ENCODE results near the gene TRAPPC4. TPM values are rescaled to one million over a fixed set of nuclear protein-coding genes. Genes with fewer than 3 reads are reported as not detected.
"Not testable (repeated sequence)": the region's sequence is repeated elsewhere in the genome, so short reads cannot be mapped to it uniquely, and the experiment has no call there.

The TRAPPC4 gene
- total RNA-seq, 2 donors from 2014 or later = 75.2 to 77.6 TPM

DNA sequence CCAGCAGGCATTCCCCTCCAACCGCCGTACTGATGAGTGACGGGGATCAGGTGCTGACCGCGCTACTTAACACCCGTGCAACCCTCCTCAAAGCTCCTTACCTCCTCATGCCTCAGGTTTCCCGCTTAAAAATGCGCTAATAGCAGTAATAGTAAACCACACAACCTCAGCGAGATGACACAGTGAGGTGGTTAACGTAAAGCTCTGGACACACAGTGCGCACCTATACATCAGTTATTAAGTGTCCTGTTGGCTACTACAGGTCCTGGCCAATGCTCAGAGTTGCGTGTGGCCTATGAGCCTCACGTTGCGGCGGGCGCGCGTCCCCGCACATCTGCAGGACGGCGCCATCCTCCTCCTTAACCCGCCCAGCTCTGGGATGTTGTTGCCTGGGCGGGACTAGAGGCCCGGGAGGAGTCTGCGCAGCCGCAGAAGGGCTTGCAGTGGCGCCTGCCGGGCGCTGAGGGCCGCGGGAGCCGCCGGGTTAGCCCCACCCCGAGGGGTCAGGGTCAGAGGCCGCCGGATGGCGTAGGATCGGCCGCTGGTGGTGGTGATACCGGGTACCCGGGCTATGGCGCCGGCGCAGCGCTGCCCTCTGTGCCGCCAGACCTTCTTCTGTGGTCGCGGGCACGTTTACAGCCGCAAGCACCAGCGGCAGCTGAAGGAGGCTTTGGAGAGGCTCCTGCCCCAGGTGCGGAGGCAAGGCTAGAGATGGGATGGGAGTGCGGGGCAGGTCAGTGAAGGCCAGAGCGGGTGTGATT, 20.8 kb upstream of the TRAPPC4 start, which contains the start of gene CENATAC:
Gene CENATAC (plus strand): TSS at position 512 of the 761 bp plus-strand sequence. CDS start 60 bp downstream, at position 572.
- peak; percentile 97 for ATAC-seq (replicated peaks)
- Mint-ChIP-seq H3K27me3 (no peaks in the 10 kb centered on the region), H3K27ac (peak within 1 kb of the TSS; percentile 85), H3K36me3 (ENCODE audit: low read depth) (peaks cover 67% of the 10 kb centered on the region), H3K9me3 (no peaks in the 10 kb centered on the region), H3K4me1 (peaks cover 10% of the 10 kb centered on the region), H3K4me3 (peak within 1 kb of the TSS; percentile 88)

DNA sequence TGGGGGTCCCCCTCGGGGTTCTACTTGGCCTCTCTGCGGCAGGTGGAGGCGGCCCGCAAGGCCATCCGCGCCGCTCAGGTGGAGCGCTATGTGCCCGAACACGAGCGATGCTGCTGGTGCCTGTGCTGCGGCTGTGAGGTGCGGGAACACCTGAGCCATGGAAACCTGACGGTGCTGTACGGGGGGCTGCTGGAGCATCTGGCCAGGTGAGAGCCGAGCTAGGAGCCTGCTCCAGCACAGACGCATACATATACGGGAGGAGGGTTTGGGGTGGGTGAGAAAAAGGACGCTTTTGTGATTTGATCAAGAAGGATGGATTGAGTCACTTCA, 20.2 kb upstream of the TRAPPC4 start:
- Mint-ChIP-seq H3K9me3 (no peaks in the 10 kb centered on the region), H3K27me3 (no peaks in the 10 kb centered on the region), H3K4me3 (peak overlapping the region; percentile 88), H3K36me3 (ENCODE audit: low read depth) (peaks cover 72% of the 10 kb centered on the region), H3K4me1 (peaks cover 10% of the 10 kb centered on the region), H3K27ac (peak overlapping the region; percentile 85)
- ATAC-seq (replicated peaks) = peak; percentile 0

DNA sequence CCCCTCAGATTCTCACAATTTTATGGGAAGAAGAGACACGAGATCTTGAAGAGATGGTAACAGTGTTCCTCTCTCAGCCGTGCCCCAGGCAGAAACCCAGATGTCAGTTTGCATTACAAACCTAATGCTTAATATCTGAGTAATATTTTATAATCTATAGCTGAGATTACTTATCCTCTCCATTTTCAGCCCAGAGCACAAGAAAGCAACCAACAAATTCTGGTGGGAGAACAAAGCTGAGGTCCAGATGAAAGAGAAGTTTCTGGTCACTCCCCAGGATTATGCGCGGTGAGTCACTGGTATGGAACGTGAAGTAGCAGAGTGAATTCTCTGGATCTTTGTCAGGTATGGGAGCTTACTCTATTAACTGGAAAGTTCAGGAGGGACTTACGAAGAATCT, 19.7 kb upstream of the TRAPPC4 start:
- Mint-ChIP-seq H3K4me1 (peaks cover 10% of the 10 kb centered on the region), H3K9me3 (no peaks in the 10 kb centered on the region)

DNA sequence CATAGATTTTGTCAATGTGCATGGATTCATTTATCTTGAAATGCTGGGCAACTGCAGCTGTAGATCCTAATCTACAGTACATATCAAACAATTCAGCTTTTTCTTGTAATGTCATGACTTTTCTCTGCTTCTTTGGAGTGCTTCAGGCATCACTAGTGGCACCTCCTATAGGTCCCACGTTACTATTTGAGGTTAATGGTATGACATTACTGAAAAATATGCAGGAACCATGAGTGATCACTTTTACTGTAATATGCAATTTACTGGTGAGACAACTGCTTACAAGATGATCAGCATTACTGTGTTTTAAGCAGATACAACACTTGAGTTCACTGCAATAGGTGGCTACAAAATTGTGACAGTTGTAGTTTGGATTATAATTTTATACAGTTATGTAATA, 17.7 kb upstream of the TRAPPC4 start:
- H3K36me3 Mint-ChIP-seq (ENCODE audit: low read depth) = peaks cover 95% of the 10 kb centered on the region
- no peaks in the 10 kb centered on the region for H3K27me3 Mint-ChIP-seq
- ATAC-seq (replicated peaks) = no peak
- no peaks in the 10 kb centered on the region for H3K9me3 Mint-ChIP-seq
- H3K4me1 Mint-ChIP-seq = peaks cover 10% of the 10 kb centered on the region
- H3K4me3 Mint-ChIP-seq = no peak overlapping the region
- H3K27ac Mint-ChIP-seq = no peak overlapping the region

More for the DNA sequence above, 19.7 kb upstream of the TRAPPC4 start:
- peaks cover 77% of the 10 kb centered on the region for H3K36me3 Mint-ChIP-seq (ENCODE audit: low read depth)
- ATAC-seq (replicated peaks) = no peak
- H3K4me3 Mint-ChIP-seq = peak overlapping the region; percentile 88
- H3K27ac Mint-ChIP-seq = peak overlapping the region; percentile 85
- H3K27me3 Mint-ChIP-seq = no peaks in the 10 kb centered on the region

DNA sequence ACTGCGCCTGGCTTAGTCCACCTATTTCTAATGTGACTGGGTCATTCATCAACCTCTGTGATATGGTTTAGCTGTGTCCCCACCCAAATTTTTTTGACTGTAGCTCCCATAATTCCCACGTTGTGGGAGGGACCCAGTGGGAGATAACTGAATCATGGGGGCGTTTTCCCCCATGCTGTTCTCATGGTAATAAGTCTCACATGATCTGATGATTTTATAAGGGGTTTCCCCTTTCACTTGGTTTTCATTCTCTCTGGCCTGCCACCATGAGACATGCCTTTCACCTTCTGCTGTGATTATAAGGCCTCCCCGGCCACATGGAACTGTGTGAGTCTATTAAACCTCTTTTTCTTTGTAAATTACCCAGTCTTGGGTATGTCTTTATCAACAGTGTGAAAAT, 11.9 kb upstream of the TRAPPC4 start:
- ATAC-seq (replicated peaks) = no peak
- H3K4me1 Mint-ChIP-seq = no peaks in the 10 kb centered on the region
- H3K27me3 Mint-ChIP-seq = no peaks in the 10 kb centered on the region
- H3K4me3 Mint-ChIP-seq = no peak overlapping the region
- H3K9me3 Mint-ChIP-seq = no peaks in the 10 kb centered on the region
- peaks cover 91% of the 10 kb centered on the region for H3K36me3 Mint-ChIP-seq (ENCODE audit: low read depth)
- no peak overlapping the region for H3K27ac Mint-ChIP-seq

DNA sequence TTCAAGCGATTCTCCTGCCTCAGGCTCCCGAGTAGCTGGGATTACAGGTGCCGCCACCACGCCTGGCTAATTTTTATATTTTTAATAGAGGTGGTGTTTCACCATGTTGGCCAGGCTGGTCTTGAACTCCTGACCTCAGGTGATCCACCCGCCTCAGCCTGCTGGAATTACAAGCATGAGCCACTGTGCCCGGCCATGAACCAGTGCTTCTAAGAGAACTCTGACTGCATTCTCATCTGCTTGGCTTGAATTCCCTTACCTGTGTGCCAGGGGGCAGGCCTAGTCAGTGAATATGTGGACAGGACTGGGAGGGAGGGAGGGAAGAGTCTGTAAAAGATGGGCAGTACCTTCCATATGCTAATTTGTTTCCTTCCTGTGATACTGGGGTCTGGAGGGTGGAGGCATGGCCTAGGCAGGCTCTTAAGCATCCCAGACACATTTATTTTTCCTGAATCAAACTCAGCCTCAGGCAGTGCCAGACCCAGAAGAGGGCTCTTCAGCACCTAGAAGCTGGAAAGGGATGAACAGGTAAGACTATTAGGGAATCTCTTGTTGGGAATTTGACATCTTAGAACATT, 7.0 kb upstream of the TRAPPC4 start:
- ATAC-seq (replicated peaks) = no peak
- H3K4me3 Mint-ChIP-seq = no peak overlapping the region
- no peaks in the 10 kb centered on the region for H3K9me3 Mint-ChIP-seq
- peaks cover 13% of the 10 kb centered on the region for H3K4me1 Mint-ChIP-seq
- H3K36me3 Mint-ChIP-seq (ENCODE audit: low read depth) = peaks cover 89% of the 10 kb centered on the region
- no peaks in the 10 kb centered on the region for H3K27me3 Mint-ChIP-seq
- no peak overlapping the region for H3K27ac Mint-ChIP-seq

DNA sequence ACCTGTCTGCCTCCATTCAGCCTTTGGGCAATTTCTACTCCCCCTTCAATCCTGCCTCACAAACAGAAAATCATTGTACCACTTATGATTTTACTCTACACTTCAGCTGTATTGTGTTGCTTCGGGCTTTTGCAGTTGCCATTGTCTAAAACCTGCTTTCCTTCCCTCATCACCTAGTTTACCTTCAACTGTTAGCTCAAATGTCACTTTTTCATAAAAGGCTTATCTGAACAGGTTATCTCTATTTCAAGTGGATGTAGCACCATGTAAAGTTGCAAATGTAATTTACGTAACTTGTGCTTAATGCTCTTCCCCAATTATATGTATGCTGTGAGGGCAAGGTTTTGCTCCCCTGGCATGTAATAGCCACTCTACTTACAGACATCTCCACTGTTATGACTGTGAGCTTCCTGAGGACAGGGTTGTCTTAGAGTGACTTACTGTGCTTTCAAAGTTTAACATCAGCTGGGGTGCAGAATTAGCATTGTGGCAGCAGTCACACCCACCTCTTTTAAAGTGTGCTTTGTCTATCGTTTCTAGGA, 5.9 kb upstream of the TRAPPC4 start:
- no peak for ATAC-seq (replicated peaks)
- Mint-ChIP-seq H3K9me3 (no peaks in the 10 kb centered on the region), H3K36me3 (ENCODE audit: low read depth) (peaks cover 89% of the 10 kb centered on the region), H3K4me1 (peaks cover 13% of the 10 kb centered on the region), H3K27ac (no peak overlapping the region), H3K4me3 (no peak overlapping the region), H3K27me3 (no peaks in the 10 kb centered on the region)

DNA sequence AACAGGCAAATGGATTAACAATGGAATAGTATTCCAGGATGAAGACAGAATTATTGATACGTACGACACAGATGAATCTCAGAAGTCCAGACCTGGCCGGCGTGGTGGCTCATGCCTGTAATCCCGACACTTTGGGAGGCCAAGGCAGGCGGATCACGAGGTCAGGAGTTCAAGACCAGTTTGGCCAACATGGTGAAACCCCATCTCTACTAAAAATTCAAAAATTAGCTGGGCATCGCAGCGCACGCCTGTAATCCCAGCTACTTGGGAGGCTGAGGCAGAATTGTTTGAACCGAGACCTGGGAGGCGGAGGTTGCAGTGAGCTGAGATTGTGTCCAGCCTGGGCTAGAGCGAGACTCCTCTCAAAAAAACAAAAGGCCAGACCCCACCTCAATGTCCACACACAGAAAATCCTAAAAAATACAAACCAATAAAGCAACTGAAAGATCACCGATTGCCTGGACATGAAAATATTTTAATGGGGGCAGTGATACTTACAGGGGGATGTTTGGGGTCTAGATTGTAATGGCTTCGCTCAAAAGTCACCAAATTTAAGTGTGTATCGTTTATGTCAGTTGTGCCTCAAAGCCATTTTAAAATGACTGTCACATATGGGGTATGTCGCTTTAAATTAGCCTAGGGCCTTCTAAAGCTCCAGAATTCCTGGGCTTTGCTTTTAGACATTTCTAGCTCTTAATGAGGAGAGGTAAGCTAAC, 4.2 kb upstream of the TRAPPC4 start:
- Mint-ChIP-seq H3K4me3 (peak overlapping the region; percentile 28), H3K27me3 (no peaks in the 10 kb centered on the region), H3K36me3 (ENCODE audit: low read depth) (peaks cover 90% of the 10 kb centered on the region), H3K27ac (peak overlapping the region; percentile 33), H3K4me1 (peaks cover 13% of the 10 kb centered on the region), H3K9me3 (no peaks in the 10 kb centered on the region)
- ATAC-seq (replicated peaks) = no peak

DNA sequence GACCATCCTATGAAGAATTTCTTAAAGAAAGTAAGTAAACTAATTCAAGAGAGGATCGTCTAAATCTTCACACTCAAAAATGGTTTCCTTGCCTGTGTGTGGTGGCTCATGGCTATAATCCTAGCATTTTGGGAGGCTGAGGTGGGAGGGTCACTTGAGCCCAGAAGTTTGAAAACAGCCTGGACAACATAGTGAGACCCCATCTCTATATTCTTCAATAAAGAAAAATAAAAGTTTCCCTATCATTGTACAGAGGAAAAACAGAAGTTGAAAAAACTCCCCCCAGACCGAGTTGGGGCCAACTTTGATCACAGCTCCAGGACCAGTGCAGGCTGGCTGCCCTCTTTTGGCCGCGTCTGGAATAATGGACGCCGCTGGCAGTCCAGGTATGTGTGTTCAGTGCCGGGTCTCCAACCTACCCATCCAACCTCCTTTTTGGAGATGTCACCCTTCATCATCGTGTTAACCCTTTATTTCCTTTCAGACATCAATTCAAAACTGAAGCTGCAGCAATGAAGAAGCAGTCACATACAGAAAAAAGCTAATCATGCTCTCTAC, 3.4 kb upstream of the TRAPPC4 start:
- Mint-ChIP-seq H3K9me3 (no peaks in the 10 kb centered on the region), H3K4me1 (peaks cover 17% of the 10 kb centered on the region), H3K27ac (peak overlapping the region; percentile 61), H3K27me3 (no peaks in the 10 kb centered on the region), H3K36me3 (ENCODE audit: low read depth) (peaks cover 90% of the 10 kb centered on the region), H3K4me3 (peak overlapping the region; percentile 91)
- no peak for ATAC-seq (replicated peaks)

DNA sequence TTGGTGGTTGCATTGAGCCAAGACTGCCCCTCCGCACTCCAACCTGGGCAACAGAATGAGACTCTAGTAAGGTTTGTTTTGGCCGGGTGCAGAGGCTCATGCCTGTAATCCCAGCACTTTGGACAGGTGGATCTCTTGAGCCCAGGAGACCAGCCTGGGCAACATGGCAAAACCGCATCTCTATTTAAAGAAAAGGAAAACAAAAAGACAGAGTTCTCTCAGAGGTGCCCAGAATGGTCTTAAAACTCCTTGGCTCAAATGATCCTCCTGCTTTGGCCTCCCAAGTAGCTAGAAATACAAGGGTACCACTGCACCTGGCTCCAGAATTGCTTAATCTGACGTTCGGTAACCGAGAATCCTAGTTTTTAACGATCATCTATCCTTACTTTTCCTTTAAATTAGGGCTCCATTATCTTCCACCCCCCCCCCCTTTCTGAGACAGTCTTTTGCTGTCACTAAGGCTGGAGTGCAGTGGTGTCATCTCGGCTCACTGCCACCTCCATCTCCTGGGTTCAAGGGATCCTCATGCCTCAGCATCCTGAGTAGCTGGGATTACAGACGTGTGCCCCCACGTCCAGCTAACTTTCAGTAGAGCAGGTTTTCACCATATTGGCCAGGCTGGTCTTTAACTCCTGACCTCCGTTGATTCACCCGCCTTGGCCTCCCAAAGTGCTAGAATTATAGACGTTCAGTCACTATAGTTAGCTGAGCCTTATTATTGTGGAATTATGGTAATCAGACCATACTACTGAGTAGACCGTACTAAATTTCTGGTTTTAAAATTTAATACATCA, 2.2 kb upstream of the TRAPPC4 start:
- H3K4me3 Mint-ChIP-seq = peak overlapping the region; percentile 91
- peaks cover 95% of the 10 kb centered on the region for H3K36me3 Mint-ChIP-seq (ENCODE audit: low read depth)
- H3K9me3 Mint-ChIP-seq = no peaks in the 10 kb centered on the region
- H3K4me1 Mint-ChIP-seq = peaks cover 21% of the 10 kb centered on the region
- no peak for ATAC-seq (replicated peaks)
- no peaks in the 10 kb centered on the region for H3K27me3 Mint-ChIP-seq
- peak overlapping the region; percentile 95 for H3K27ac Mint-ChIP-seq

DNA sequence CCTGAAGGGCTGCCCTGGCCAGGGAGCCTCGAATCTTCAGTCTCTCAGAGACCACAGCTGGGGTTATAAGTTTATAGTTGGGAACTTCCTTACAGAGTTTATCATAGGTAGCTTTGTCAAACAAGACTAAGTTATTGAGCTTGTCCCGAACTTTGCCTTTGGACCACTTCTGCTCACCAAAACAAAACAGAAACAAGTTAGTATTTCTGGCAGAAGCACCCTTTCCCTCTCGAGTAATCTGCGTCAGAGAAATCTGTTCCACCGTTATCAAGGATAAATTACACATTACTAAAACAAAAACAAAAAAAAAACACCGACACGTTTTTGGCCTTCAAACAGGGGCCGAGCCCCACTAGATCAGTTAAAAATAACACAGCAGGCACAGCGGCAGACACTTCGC, 1.2 kb upstream of the TRAPPC4 start:
- H3K27me3 Mint-ChIP-seq; H3K9me3 Mint-ChIP-seq; ATAC-seq (replicated peaks): not testable (repeated sequence)
- Mint-ChIP-seq H3K4me3 (peak overlapping the region; percentile 91), H3K36me3 (ENCODE audit: low read depth) (peaks cover 99% of the 10 kb centered on the region), H3K4me1 (peaks cover 22% of the 10 kb centered on the region), H3K27ac (peak overlapping the region; percentile 95)

DNA sequence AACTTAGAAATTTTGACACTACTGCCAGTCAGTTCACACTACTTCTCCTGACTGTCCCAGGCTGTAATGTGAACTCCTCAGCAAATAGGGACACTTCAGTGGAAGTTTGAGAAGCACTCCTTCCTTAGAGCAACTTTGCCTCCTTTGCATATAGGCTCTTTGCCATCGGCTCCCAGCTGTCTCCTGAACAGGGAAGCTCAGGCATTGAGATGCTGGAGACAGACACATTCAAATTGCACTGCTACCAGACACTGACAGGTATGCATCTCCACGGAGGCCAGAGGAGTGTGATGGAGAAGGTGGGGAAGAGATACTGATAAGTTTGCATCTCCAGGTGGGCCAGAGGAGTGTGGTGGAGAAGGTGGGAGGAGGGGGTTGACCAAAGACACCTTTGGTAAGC, 1.4 kb downstream of the TRAPPC4 start:
- no peaks in the 10 kb centered on the region for H3K9me3 Mint-ChIP-seq
- peaks cover 99% of the 10 kb centered on the region for H3K36me3 Mint-ChIP-seq (ENCODE audit: low read depth)
- H3K4me1 Mint-ChIP-seq = peaks cover 29% of the 10 kb centered on the region
- no peaks in the 10 kb centered on the region for H3K27me3 Mint-ChIP-seq
- peak overlapping the region; percentile 95 for H3K27ac Mint-ChIP-seq
- ATAC-seq (replicated peaks) = no peak
- H3K4me3 Mint-ChIP-seq = peak overlapping the region; percentile 91

DNA sequence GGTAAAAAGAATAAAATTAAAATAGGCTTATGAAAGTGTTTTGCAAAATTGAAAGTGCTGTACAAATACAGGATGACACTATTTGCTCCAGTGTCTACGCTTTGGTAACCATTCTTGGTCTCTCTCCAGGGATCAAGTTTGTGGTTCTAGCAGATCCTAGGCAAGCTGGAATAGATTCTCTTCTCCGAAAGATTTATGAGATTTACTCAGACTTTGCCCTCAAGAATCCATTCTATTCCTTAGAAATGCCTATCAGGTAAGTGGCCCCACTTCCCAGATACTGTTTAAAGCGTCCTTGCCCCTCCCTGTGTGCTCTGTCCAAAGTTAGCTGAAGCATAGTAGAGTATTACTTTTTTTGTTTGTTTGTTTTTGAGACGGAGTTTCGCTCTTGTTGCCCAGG, 3.1 kb downstream of the TRAPPC4 start:
- no peak for ATAC-seq (replicated peaks)
- H3K36me3 Mint-ChIP-seq (ENCODE audit: low read depth) = peaks cover 97% of the 10 kb centered on the region
- peak overlapping the region; percentile 80 for H3K27ac Mint-ChIP-seq
- H3K9me3 Mint-ChIP-seq = no peaks in the 10 kb centered on the region
- H3K4me1 Mint-ChIP-seq = peaks cover 31% of the 10 kb centered on the region
- H3K4me3 Mint-ChIP-seq = peak overlapping the region; percentile 91
- no peaks in the 10 kb centered on the region for H3K27me3 Mint-ChIP-seq

DNA sequence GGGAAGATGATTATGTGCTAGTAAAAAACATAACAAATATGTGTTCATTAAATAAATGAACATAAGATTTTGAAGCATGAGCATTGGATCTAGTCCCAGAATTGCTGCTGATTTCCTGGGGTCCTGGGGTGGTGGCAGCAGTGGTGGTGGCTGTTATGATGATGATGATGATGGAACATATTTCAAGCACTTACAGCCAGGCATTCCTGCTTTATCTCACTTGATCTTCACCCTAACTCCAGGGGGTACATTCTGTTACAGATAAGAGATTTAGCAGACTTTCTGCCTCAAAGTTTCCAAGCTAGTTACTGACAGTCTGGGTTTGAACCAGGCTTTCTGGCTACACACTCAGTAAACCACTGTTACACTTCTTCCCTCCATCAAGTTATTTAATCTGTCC, 5.2 kb downstream of the TRAPPC4 start:
- H3K36me3 Mint-ChIP-seq (ENCODE audit: low read depth) = peaks cover 86% of the 10 kb centered on the region
- H3K27me3 Mint-ChIP-seq = no peaks in the 10 kb centered on the region
- H3K9me3 Mint-ChIP-seq = no peaks in the 10 kb centered on the region
- peak overlapping the region; percentile 0 for H3K4me3 Mint-ChIP-seq
- H3K27ac Mint-ChIP-seq = peak overlapping the region; percentile 80
- H3K4me1 Mint-ChIP-seq = peaks cover 33% of the 10 kb centered on the region
- ATAC-seq (replicated peaks) = no peak

All from activated T-helper 17 cell treated with anti-CD3 and anti-CD28 coated beads, Interleukin-2, amount 50 U/mL, for 72 hours (primary cell).